Sigmoid colon (tissue), 7 donors: ENCODE measurements around the gene MCCC2. TPM values are rescaled to one million over a fixed set of nuclear protein-coding genes. Genes with fewer than 3 reads are reported as not detected.
A peak's percentile ranks its signal among the peaks of the same experiment; 100 is the strongest.
"Not testable (repeated sequence)": the region's sequence is repeated elsewhere in the genome, so short reads cannot be mapped to it uniquely, and the experiment has no call there.

ENCODE experiments used
- DNase-seq: peaks from one replicate; pipeline ENCODE4 v3.0.0-alpha.2; 2019
- H3K27ac ChIP-seq, 4 donors: fragments of 200-600 bp; sonication (generic); one replicate each; pipeline ENCODE4 v1.5.1; 2016 to 2019; ENCODE audit warnings: mild to moderate bottlenecking in 1 of 4
- H3K27me3 ChIP-seq, 3 donors: fragments of 200-600 bp; sonication (generic); one replicate each; pipeline ENCODE4 v1.5.1; 2019; ENCODE audit warnings: mild to moderate bottlenecking in 1 of 3
- H3K36me3 ChIP-seq, 4 donors: fragments of 200-600 bp; sonication (generic); one replicate each; pipeline ENCODE4 v1.5.1; 2016 to 2019
- H3K4me1 ChIP-seq, 4 donors: fragments of 200-600 bp; sonication (generic); one replicate each; pipeline ENCODE4 v1.5.1; 2017 to 2019
- H3K4me3 ChIP-seq, 4 donors: fragments of 200-600 bp; sonication (generic); one replicate each; pipeline ENCODE4 v1.5.1; 2017 to 2019; ENCODE audit warnings: mild to moderate bottlenecking in 2 of 4, moderate library complexity in 1 of 4
- H3K9me3 ChIP-seq, 4 donors: fragments of 200-600 bp in 3 of 4; sonication (generic) in 3 of 4; one replicate each; pipeline versions ENCODE4 v1.5.1 to v1.6.1; 2013 to 2019
- EP300 ChIP-seq, 4 donors: sonication (generic); formaldehyde crosslinking; IDR thresholded peaks; one replicate each; pipeline ENCODE4 v1.6.1; 2017; ENCODE audit warnings: antibody characterized with exemption in 4 of 4
- POLR2A ChIP-seq, 2 donors: fragments of 450-650 bp; IDR thresholded peaks; one replicate each; pipeline ENCODE4 v1.6.1; 2016; ENCODE audit warnings: antibody characterized with exemption in 2 of 2, mild to moderate bottlenecking in 2 of 2, moderate library complexity in 2 of 2
- POLR2AphosphoS5 ChIP-seq, 4 donors: sonication (generic); formaldehyde crosslinking; IDR thresholded peaks; one replicate each; pipeline ENCODE4 v1.6.1; 2017; ENCODE audit warnings: antibody characterized with exemption in 4 of 4
- WGBS, 2 donors: extraction: QIAGEN DNeasy Blood & Tissue Kit; methylation state at CpG; one replicate each; pipeline ENCODE4 v1.1.7; 2013; 5-methylcytosine and 5-hydroxymethylcytosine counted together
- intact Hi-C: fragments of 100-400 bp; cut with DNase I; formaldehyde crosslinking; loops from one replicate; pipeline ENCODE4 v1.15.1; 2023
- polyA plus RNA-seq, 3 donors: library from polyadenylated mRNA; stranded (reverse); fragments of 200-250 nt; gene quantifications; one replicate each; pipeline ENCODE4 v1.2.3, GENCODE V29; 2013
- total RNA-seq, 4 donors: library from RNA; depleted of rRNA; stranded (reverse); fragments of >200 nt; gene quantifications; one replicate each; pipeline ENCODE4 v1.1.0, GENCODE V29; 2016
- TF ChIP-seq, protein P1 (sequence below), 4 experiments: fragments of 450-650 bp in 3 of 4; fragments of 200-600 bp in 1 of 4; IDR thresholded peaks; one replicate each; pipeline ENCODE4 v1.5.1; 2016 to 2019; ENCODE audit warnings: antibody characterized with exemption in 4 of 4, mild to moderate bottlenecking in 3 of 4, moderate library complexity in 2 of 4
- donor health status: healthy with polysubstance abuse.
- donor health status: Bipolar disorder and iron deficiency.
- donor health status: healthy.

The MCCC2 gene
- total RNA-seq (10 to 100 TPM; 17.6 to 23.8 (median 19.5) TPM), polyA plus RNA-seq (10 to 100 TPM; 38.8 to 44.2 (median 43.8) TPM)

DNA sequence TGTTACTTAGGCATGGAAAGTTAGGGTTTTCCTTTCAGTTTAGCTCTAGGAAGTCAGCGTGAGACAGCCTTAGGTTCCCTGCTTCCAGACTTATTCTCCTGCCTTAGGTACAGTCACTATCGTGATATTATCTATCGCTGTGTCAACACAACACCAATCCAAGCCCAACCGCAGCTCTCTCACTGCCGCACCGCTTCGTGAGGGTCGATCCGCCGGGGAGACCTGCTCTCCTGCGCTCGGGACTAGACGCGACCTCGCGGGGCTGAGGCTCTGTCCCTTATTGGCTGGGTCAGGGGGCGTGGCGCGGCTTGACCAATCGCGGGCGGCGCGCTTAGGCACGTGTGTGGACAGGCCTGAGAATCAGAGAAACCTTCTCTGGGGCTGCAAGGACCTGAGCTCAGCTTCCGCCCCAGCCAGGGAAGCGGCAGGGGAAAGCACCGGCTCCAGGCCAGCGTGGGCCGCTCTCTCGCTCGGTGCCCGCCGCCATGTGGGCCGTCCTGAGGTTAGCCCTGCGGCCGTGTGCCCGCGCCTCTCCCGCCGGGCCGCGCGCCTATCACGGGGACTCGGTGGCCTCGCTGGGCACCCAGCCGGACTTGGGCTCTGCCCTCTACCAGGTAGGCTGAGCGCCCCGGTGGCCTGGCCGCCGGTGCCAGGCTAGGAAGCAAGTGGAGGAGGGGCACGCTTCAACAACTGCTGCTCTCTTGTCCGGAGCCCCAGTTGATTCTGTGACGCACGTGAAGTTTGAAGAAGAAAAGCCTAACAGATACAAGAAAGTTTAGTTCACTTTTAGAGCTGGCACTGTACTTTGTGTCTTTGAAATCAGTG, at the start of gene MCCC2:
MCCC2 (plus strand) TSS at position 400 of the 825 bp plus-strand sequence; CDS start at position 486, 86 bp downstream.
- H3K36me3 ChIP-seq = no peaks in the 10 kb centered on the region
- peak; percentile 98 for DNase-seq
- peak within 1 kb of the TSS; percentile 74 to 89 (median 82) for H3K4me3 ChIP-seq
- TF ChIP-seq POLR2AphosphoS5 (IDR thresholded peaks at IDR 0.05) (peak; percentile 67 to 82 (median 80)), POLR2A (IDR thresholded peaks at IDR 0.05) (peak in 1 of 2 donors; percentile 49), EP300 (IDR thresholded peaks at IDR 0.05) (no peak)
- TF ChIP-seq, protein P1, sequence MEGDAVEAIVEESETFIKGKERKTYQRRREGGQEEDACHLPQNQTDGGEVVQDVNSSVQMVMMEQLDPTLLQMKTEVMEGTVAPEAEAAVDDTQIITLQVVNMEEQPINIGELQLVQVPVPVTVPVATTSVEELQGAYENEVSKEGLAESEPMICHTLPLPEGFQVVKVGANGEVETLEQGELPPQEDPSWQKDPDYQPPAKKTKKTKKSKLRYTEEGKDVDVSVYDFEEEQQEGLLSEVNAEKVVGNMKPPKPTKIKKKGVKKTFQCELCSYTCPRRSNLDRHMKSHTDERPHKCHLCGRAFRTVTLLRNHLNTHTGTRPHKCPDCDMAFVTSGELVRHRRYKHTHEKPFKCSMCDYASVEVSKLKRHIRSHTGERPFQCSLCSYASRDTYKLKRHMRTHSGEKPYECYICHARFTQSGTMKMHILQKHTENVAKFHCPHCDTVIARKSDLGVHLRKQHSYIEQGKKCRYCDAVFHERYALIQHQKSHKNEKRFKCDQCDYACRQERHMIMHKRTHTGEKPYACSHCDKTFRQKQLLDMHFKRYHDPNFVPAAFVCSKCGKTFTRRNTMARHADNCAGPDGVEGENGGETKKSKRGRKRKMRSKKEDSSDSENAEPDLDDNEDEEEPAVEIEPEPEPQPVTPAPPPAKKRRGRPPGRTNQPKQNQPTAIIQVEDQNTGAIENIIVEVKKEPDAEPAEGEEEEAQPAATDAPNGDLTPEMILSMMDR (IDR thresholded peaks at IDR 0.05) = no peak
- H3K4me1 ChIP-seq = peaks cover 0 to 23% (median 18%) of the 10 kb centered on the region in 4 donors
- no peaks in the 10 kb centered on the region for H3K27me3 ChIP-seq
- intact Hi-C loops = loop anchor here (2.0 kb wide), 1 partner anchor 722 kb away; no protein-coding TSS in a partner anchor
- no peaks in the 10 kb centered on the region for H3K9me3 ChIP-seq
- 0 to 1% methylated on average over 56 of the region's 56 CpGs for WGBS, 2 donors
- H3K27ac ChIP-seq = peak within 1 kb of the TSS; percentile 78 to 86 (median 85)

DNA sequence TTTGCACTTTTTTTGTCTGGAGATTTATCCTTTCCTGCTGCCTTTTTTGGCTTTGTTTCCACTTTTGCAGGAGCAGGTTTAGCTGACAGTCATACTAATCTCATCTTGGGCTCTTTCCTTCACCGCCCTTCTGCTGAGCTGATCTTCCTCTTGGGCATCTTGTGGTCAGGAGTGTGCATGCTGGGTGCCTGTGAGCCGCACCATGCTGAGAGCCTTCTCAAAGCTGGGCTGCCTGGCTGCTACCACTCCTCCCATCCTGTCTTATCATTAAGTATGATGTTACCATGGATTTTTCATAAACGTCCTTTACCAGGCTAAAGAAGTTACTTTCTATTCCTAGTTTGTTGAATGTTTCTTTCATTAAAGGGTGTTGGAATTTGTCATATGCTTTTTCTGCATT, 49.5 kb upstream of the MCCC2 start:
- no peaks in the 10 kb centered on the region for H3K27me3 ChIP-seq
- WGBS, 2 donors = 89 to 90% methylated on average over 3 of the region's 3 CpGs
- no peak for TF ChIP-seq EP300 (IDR thresholded peaks at IDR 0.05)
- no peak for TF ChIP-seq POLR2A (IDR thresholded peaks at IDR 0.05)
- intact Hi-C loops = no loop called here
- H3K9me3 ChIP-seq = no peaks in the 10 kb centered on the region
- peaks cover 0 to 70% (median 23%) of the 10 kb centered on the region in 4 donors for H3K36me3 ChIP-seq
- H3K4me1 ChIP-seq = no peaks in the 10 kb centered on the region
- H3K4me3 ChIP-seq = no peak overlapping the region
- no peak for DNase-seq
- no peak overlapping the region for H3K27ac ChIP-seq

DNA sequence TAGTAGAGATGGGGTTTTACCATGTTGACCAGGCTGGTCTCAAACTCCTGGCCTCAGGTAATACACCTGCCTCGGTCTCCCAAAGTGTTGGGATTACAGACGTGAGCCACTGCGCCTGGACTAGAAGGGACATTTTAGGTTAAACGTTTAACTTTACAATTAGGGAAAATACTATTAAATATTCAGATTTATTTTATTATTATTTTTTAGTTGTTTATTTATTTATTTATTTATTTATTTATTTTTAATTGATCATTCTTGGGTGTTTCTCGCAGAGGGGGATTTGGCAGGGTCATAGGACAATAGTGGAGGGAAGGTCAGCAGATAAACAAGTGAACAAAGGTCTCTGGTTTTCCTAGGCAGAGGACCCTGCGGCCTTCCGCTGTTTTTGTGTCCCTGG, 36.3 kb upstream of the MCCC2 start:
- H3K4me1 ChIP-seq, intact Hi-C loops, H3K27me3 ChIP-seq, H3K9me3 ChIP-seq, DNase-seq, H3K27ac ChIP-seq, H3K4me3 ChIP-seq: not testable (repeated sequence)
- peaks cover 21 to 90% (median 29%) of the 10 kb centered on the region in 4 donors for H3K36me3 ChIP-seq
- WGBS, 2 donors = 97 to 98% methylated on average over 7 of the region's 7 CpGs

DNA sequence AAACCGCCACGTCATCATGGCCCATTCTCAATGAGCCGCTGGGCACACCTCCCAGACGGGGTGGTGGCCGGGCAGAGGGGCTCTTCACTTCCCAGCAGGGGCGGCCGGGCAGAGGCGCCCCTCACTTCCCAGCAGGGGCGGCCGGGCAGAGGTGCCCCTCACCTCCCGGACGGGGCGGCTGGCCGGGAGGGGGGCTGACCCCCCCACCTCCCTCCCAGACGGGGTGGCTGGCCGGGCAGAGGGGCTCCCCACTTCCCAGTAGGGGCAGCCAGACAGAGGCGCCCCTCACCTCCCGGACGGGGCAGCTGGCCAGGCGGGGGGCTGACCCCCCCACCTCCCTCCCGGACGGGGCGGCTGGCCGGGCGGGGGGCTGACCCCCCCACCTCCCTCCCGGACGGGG, 35.6 kb upstream of the MCCC2 start:
- H3K27ac ChIP-seq, DNase-seq, H3K9me3 ChIP-seq, H3K4me3 ChIP-seq, H3K27me3 ChIP-seq, intact Hi-C loops, H3K4me1 ChIP-seq: not testable (repeated sequence)
- WGBS, 2 donors = 96 to 98% methylated on average over 20 to 22 of the region's 27 CpGs
- H3K36me3 ChIP-seq = peaks cover 19 to 91% (median 27%) of the 10 kb centered on the region in 4 donors

DNA sequence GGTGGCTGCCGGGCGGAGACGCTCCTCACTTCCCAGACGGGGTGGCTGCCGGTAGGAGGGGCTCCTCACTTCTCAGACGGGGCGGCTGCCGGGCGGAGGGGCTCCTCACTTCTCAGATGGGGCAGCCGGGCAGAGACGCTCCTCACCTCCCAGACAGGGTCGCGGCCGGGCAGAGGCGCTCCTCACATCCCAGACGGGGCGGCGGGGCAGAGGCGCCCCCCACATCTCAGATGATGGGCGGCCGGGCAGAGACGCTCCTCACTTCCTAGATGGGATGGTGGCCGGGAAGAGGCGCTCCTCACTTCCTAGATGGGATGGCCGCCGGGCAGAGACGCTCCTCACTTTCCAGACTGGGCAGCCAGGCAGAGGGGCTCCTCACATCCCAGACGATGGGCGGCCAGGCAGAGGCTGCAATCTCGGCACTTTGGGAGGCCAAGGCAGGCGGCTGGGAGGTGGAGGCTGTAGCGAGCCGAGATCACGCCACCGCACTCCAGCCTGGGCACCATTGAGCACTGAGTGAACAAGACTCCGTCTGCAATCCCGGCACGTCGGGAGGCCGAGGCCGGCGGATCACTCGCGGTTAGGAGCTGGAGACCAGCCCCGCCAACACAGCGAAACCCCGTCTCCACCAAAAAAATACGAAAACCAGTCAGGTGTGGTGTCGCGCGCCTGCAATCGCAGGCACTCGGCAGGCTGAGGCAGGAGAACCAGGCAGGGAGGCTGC, 35.0 kb upstream of the MCCC2 start:
- intact Hi-C loops, H3K4me1 ChIP-seq, DNase-seq, H3K4me3 ChIP-seq, H3K27ac ChIP-seq, H3K27me3 ChIP-seq, H3K9me3 ChIP-seq: not testable (repeated sequence)
- H3K36me3 ChIP-seq = peaks cover 14 to 91% (median 26%) of the 10 kb centered on the region in 4 donors
- WGBS, 2 donors = 96% methylated on average over 53 of the region's 53 CpGs

DNA sequence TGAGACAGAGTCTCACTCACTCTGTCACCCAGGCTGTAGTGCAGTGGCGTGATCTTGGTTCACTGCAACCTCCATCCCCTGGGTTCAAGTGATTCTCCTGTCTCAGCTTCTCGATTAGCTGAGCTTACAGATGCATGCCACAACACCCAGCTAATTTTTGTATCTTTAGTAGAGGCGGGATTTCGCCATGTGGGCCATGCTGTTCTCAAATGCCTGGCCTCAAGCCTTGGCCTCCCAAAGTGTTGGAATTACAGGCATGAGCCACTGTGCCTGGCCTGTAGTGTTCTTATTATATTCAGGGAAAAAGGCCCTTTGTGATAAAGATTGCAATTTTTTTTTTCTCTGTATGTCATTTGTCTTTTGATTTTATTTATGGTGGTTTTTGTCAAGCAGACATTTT, 24.0 kb upstream of the MCCC2 start:
- intact Hi-C loops = no loop called here
- Histone ChIP-seq H3K9me3 (no peaks in the 10 kb centered on the region), H3K27ac (no peak overlapping the region), H3K27me3 (no peaks in the 10 kb centered on the region), H3K4me1 (no peaks in the 10 kb centered on the region), H3K4me3 (no peak overlapping the region), H3K36me3 (peaks cover 7 to 85% (median 25%) of the 10 kb centered on the region in 4 donors)
- TF ChIP-seq POLR2A (IDR thresholded peaks at IDR 0.05) (no peak), EP300 (IDR thresholded peaks at IDR 0.05) (no peak), POLR2AphosphoS5 (IDR thresholded peaks at IDR 0.05) (no peak)
- TF ChIP-seq, protein P1 (IDR thresholded peaks at IDR 0.05) = no peak
- DNase-seq = no peak
- WGBS, 2 donors = 96 to 97% methylated on average over 4 of the region's 4 CpGs
